ENCODE data around the gene PPM1L.

DNA sequence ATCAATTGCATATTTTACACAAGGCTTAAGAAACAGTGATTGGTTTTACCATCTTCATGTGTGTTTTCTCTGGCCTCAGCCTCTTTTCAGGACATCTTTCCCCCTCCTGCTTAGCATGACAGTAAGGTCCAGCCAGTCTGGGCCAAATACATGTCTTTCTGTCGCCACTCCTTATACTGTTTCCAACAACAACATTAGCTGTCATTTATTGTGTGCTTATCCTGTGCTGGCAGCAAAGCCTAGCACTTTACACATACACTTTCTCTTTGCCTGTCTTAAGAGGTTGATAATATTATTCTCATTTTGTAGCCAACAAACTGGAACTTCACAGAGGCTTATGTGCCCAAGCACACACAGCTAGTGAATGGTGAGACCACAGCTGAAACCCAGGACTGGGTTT, 311.3 kb downstream of the PPM1L start:
- TF ChIP-seq POLR2A (IDR thresholded peaks at IDR 0.05; ENCODE audit: low read depth, low read length) (no peak), POLR2AphosphoS5 (IDR thresholded peaks at IDR 0.05; ENCODE audit: low read depth, low read length) (no peak), SPI1 (IDR thresholded peaks at IDR 0.05; ENCODE audit: low read depth, low read length) (no peak), TAF1 (IDR thresholded peaks at IDR 0.05; ENCODE audit: low read depth, low read length) (no peak), POU2F2 (IDR thresholded peaks at IDR 0.05; ENCODE audit: low read depth, low read length) (no peak), PAX5 (IDR thresholded peaks at IDR 0.05; ENCODE audit: insufficient read depth, low read length, severe bottlenecking) (no peak)

Measured in GM12891 (cell line).